ENCODE measurements around the gene ORAI1. TPM values are rescaled to one million over a fixed set of nuclear protein-coding genes. Genes with fewer than 3 reads are reported as not detected.
"Not testable (repeated sequence)": the region's sequence is repeated elsewhere in the genome, so short reads cannot be mapped to it uniquely, and the experiment has no call there.

ORAI1 gene
- total RNA-seq, 4 donors from 2014 or later: 7.1 to 17.7 (median 13.5) TPM

DNA sequence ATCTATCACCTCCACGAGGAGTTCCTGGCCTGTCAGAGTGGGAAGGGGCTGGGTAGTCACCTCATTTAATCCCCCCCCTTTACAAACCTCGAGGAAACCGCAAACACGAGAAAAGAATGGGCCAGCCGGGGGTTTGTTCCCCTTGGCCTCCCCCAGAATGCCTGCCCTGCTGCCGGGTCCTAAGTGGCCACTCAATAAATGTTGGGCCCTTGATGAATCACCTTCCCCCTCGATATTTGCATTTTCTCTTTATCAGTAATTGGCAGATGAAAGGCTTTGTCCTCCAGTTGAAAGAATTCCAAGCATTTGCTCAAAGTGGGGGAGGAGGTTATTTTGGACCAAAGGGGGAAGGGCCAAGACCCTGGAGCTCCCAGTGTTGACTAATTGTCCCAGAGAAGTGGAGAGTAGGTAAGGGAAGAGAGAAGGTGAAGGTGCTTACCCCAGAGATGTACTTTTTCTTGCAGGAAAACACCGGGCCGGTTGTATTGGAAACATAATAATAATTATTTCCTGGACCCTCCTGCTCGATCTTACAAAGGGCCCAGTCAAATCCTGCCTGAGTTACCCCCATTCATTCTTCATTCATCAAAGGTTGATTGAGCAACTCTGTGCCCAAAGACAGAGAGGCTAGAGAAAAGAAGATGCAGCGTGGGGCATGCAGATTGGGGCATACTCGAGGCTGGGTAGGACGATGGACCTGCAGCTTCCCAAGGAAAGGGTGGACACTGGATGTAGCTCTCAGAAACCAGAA is 43.6 kb upstream of the ORAI1 start:
- WGBS: 51% methylated on average over 13 of the region's 13 CpGs
- Histone ChIP-seq H3K4me1 (peaks cover 35 to 47% (median 42%) of the 10 kb centered on the region in 4 donors), H3K27ac (replicated peaks in 1 of 4) (peak overlapping the region in 3 of 4 donors; percentile 90 to 93 (median 91)), H3K36me3 (no peaks in the 10 kb centered on the region), H3K9me3 (no peaks in the 10 kb centered on the region), H3K4me3 (peak overlapping the region in 2 of 4 donors; percentile 80 to 84), H3K27me3 (no peaks in the 10 kb centered on the region)
- intact Hi-C loops (cut with DNase I): loop anchor here (5.0 kb wide), 1 partner anchor 40 kb away; no protein-coding TSS in a partner anchor
- DNase-seq (ENCODE audit: extremely low spot score): no peak
- no peak for TF ChIP-seq EP300 (IDR thresholded peaks at IDR 0.05)

DNA sequence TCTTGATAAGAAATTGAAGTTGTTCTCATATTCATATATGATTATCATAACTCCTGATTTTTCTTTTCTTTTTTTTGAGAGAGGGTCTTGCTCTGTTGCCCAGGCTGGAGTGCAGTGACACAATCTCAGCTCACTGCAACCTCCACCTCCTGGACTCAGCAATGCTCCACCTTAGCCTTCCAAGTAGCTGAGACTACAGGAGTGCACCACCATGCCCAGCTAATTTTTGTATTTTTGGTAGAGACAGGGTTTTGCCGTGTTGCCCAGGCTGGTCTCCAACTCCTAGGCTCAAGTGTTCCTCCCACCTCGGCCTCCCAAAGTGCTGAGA is 43.0 kb upstream of the ORAI1 start:
- H3K27me3 ChIP-seq; H3K4me3 ChIP-seq; DNase-seq (ENCODE audit: extremely low spot score); H3K36me3 ChIP-seq; H3K9me3 ChIP-seq: not testable (repeated sequence)
- Histone ChIP-seq H3K27ac (replicated peaks in 1 of 4) (peak overlapping the region in 1 of 4 donors; percentile 93), H3K4me1 (peaks cover 29 to 42% (median 37%) of the 10 kb centered on the region in 4 donors)
- intact Hi-C loops (cut with DNase I): loop anchor here (5.0 kb wide), 1 partner anchor 39 kb away; no protein-coding TSS in a partner anchor
- WGBS: 93% methylated on average over 2 of the region's 2 CpGs

DNA sequence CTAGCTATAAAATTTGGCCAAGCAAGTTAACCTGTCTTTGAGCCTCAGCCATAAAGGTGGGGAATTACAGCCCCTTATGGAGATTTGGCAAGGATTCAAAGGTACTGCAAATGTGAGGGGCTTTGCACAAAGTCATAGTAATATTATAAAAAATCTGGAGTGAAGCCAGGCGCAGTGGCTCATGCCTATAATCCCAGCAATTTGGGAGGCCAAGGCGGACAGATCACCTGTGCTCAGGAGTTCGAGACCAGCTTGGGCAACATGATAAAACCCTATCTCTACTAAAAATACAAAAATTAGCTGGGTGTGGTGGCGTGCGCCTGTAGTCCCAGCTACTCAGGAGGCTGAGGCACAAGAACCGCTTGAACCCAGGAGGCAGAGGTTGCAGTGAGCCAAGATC is 41.4 kb upstream of the ORAI1 start:
- H3K4me1 ChIP-seq: peaks cover 23 to 33% (median 28%) of the 10 kb centered on the region in 4 donors
- not testable (repeated sequence) for H3K4me3 ChIP-seq; H3K36me3 ChIP-seq; H3K9me3 ChIP-seq; DNase-seq (ENCODE audit: extremely low spot score); H3K27ac ChIP-seq (replicated peaks in 1 of 4); H3K27me3 ChIP-seq
- WGBS: 95% methylated on average over 6 of the region's 6 CpGs
- intact Hi-C loops (cut with DNase I): loop anchor here (5.0 kb wide), 1 partner anchor 37 kb away; no protein-coding TSS in a partner anchor

DNA sequence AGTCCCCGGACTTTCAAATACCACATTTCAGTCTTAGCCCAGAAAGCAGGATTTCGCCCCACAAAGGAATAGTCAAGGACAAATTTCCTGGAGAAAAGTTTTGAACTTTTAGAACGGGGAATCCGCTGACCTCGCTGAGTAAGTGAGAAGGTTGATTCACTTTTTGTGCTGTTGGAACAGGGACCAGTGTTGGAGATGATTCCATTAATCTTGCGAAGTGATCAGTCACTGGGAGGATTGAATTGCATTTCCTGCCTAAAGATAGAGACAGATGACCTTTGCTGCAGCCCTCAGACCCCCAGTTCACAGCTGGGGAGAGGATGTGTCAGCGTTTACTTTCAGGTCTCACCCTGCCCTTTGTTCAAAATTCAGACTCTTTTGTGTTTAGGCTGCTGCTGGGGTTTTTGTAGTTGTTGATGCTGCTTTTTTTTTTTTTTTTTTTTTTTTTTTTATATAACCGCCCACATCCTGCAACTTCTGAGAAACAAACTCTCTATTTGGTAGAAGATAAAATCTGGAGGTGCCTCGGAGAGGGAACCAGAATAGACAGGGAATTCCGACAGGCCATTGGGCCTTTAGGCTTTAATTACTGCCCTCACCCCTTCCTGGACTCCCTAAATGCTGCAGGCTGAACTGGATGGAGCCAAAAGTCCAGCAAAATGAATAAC is 35.7 kb upstream of the ORAI1 start:
- Histone ChIP-seq H3K4me3 (peak overlapping the region; percentile 55 to 61 (median 56)), H3K4me1 (peaks cover 8 to 18% (median 14%) of the 10 kb centered on the region in 4 donors), H3K9me3 (no peaks in the 10 kb centered on the region), H3K27ac (replicated peaks in 1 of 4) (peak overlapping the region; percentile 84 to 89 (median 86)), H3K27me3 (no peaks in the 10 kb centered on the region), H3K36me3 (no peaks in the 10 kb centered on the region)
- TF ChIP-seq, protein P1, sequence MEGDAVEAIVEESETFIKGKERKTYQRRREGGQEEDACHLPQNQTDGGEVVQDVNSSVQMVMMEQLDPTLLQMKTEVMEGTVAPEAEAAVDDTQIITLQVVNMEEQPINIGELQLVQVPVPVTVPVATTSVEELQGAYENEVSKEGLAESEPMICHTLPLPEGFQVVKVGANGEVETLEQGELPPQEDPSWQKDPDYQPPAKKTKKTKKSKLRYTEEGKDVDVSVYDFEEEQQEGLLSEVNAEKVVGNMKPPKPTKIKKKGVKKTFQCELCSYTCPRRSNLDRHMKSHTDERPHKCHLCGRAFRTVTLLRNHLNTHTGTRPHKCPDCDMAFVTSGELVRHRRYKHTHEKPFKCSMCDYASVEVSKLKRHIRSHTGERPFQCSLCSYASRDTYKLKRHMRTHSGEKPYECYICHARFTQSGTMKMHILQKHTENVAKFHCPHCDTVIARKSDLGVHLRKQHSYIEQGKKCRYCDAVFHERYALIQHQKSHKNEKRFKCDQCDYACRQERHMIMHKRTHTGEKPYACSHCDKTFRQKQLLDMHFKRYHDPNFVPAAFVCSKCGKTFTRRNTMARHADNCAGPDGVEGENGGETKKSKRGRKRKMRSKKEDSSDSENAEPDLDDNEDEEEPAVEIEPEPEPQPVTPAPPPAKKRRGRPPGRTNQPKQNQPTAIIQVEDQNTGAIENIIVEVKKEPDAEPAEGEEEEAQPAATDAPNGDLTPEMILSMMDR (IDR thresholded peaks at IDR 0.05): no peak
- no peak for TF ChIP-seq POLR2AphosphoS5 (IDR thresholded peaks at IDR 0.05)
- TF ChIP-seq POLR2A (IDR thresholded peaks at IDR 0.05; ENCODE audit: low read depth): no peak
- no peak for TF ChIP-seq EP300 (IDR thresholded peaks at IDR 0.05)
- WGBS: 17% methylated on average over 10 of the region's 10 CpGs
- DNase-seq (ENCODE audit: extremely low spot score): no peak
- intact Hi-C loops (cut with DNase I): no loop called here

DNA sequence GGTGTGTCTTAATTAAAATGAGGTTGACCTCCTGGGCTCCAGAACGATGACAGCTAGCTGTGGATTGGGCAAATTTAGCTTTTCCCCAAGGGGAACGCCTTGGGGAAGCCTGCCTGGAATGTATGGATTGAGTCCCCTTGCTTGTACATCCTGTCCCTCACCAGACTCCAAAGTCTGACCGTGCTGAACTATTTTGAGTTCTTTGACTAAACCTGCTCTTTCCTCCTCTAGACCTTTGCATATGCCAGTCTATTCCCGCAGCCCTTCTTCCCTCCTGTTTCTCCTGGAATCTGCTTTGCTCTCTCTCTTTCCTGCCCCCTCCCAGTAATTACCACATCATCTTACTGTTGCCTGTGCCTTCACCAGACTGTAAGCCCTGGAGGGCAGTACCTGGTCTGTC is 34.0 kb upstream of the ORAI1 start:
- TF ChIP-seq EP300 (IDR thresholded peaks at IDR 0.05) (no peak), POLR2A (IDR thresholded peaks at IDR 0.05; ENCODE audit: low read depth) (no peak), POLR2AphosphoS5 (IDR thresholded peaks at IDR 0.05) (no peak)
- TF ChIP-seq, protein P1 (IDR thresholded peaks at IDR 0.05): no peak
- H3K9me3 ChIP-seq: no peaks in the 10 kb centered on the region
- no peak overlapping the region for H3K27ac ChIP-seq (replicated peaks in 1 of 4)
- H3K4me3 ChIP-seq: no peak overlapping the region
- no peaks in the 10 kb centered on the region for H3K27me3 ChIP-seq
- peaks cover 8 to 18% (median 14%) of the 10 kb centered on the region in 4 donors for H3K4me1 ChIP-seq
- no peak for DNase-seq (ENCODE audit: extremely low spot score)
- no peaks in the 10 kb centered on the region for H3K36me3 ChIP-seq
- 82% methylated on average over 4 of the region's 4 CpGs for WGBS
- intact Hi-C loops (cut with DNase I): no loop called here

DNA sequence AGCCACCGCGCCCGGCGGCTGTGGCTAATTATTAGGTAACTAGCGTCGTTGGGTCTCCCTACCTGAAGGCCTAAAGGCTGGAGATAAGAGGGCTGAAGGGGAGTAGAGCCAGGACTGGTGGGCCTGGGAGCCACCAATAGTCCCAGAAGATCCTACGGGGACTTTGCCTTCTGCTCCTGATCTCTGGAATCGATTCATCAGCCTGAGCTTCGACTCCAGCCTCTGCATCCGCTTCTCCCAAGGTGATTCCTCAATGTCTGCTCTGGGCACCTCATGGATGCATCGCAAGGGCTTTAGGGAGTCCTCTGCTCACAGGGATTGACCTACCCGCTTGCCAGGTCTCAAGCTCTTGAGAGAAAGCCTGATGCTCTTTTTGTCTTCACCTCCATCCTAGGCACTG is 30.8 kb upstream of the ORAI1 start:
- peaks cover 6 to 8% (median 7%) of the 10 kb centered on the region in 4 donors for H3K4me1 ChIP-seq
- H3K27me3 ChIP-seq: no peaks in the 10 kb centered on the region
- H3K27ac ChIP-seq (replicated peaks in 1 of 4): no peak overlapping the region
- no peaks in the 10 kb centered on the region for H3K36me3 ChIP-seq
- no peak for DNase-seq (ENCODE audit: extremely low spot score)
- intact Hi-C loops (cut with DNase I): no loop called here
- TF ChIP-seq, protein P1 (IDR thresholded peaks at IDR 0.05): no peak
- TF ChIP-seq EP300 (IDR thresholded peaks at IDR 0.05) (no peak), POLR2A (IDR thresholded peaks at IDR 0.05; ENCODE audit: low read depth) (no peak), POLR2AphosphoS5 (IDR thresholded peaks at IDR 0.05) (no peak)
- no peak overlapping the region for H3K4me3 ChIP-seq
- no peaks in the 10 kb centered on the region for H3K9me3 ChIP-seq
- WGBS: 91% methylated on average over 12 of the region's 12 CpGs
